Uterus (tissue), 2 donors: Measurements from ENCODE around the gene MACROD1.

ENCODE experiments used
- CTCF ChIP-seq, 4 experiments: fragments of 200-600 bp in 2 of 4; fragments of 450-650 bp in 2 of 4; sonication (generic) in 2 of 4; IDR thresholded peaks; one replicate each; pipeline ENCODE4 v1.5.1; 2016 to 2019; ENCODE audit warnings: antibody characterized with exemption in 4 of 4, mild to moderate bottlenecking in 2 of 4, moderate library complexity in 1 of 4
- POLR2A ChIP-seq, 2 donors: fragments of 450-650 bp; IDR thresholded peaks; one replicate each; pipeline ENCODE4 v1.6.1; 2016; ENCODE audit warnings: antibody characterized with exemption in 2 of 2, mild to moderate bottlenecking in 1 of 2, moderate library complexity in 1 of 2

DNA sequence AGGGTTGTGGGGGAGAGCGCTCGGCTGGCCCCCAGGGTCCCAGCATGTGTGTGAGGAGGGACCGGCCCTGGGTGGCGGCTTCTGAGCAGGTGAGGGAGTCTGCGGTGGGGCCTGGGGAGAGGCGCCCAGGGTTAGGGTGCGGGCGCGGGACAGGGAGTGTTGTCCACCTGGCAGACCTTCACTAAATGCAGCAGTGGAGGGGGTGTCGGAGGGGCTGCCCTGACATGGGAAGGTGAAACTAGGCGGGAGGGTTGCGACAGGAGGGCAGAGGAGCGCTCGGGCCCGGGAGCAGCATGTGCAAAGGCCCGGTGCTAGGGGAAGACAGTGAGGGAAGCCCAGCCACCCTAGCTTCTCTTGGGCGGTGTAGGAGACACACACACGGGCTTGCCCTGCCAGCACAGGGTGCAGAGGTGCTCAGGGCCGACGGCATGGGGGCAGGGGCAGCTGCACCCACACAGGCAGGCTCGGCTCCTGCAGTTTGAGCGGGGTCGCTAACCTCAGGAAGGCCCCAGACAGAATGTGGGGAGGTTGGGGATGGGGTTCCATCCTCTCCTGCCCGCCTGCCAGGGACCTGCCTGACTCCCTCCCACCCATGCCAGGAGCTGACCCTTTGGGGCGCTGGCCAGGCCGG is 157.5 kb downstream of the MACROD1 start:
- TF ChIP-seq POLR2A (IDR thresholded peaks at IDR 0.05) (no peak), CTCF (IDR thresholded peaks at IDR 0.05) (no peak)
